HG03280 (cell line): ENCODE data around the gene CD244.
"Not testable (repeated sequence)": the region's sequence is repeated elsewhere in the genome, so short reads cannot be mapped to it uniquely, and the experiment has no call there.

Source experiments
- ATAC-seq: cut with Tn5 transposase; IDR thresholded peaks from one replicate; pipeline ENCODE4 v1.9.1; 2021; ENCODE audit warnings: mild to moderate bottlenecking, moderate library complexity; ENCODE audit not compliant: unreplicated experiment

The CD244 gene

DNA sequence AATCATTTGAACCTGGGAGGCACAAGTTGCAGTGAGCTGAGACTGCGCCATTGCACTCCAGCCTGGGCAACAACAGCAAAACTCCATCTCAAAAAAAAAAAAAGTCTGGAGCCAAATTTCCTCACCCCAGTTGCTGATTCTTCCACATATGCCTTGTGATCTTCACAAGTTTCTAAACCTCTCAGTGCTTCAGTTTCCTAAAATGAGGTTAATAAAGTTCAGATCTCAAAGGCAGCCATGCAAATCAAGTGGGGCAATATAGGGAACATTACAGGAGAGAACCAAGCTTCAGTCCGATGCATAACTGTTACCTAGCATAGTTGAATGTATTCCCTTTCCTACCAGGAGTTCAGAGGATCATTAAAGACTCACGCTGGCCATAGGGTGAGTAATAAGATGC, 17.5 kb upstream of the CD244 start:
- no peak for ATAC-seq

DNA sequence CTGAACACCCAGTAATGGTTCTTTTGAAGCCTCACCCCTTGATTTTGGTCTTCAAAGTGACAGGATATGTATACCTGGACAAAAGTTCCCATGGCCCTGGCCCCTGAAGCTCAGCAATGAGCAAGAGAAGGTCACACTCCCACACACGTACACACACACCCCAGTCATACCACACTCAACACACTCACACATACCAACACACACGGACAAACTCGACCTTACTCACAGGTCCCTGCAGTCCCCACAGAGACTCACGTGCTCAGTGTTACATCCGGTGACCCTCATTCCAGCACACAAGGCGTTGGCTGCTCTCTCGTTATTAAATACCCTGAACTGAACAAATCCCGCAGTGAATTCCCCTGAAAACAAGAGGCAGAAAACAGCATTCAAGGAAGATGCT, 16.4 kb upstream of the CD244 start:
- no peak for ATAC-seq

DNA sequence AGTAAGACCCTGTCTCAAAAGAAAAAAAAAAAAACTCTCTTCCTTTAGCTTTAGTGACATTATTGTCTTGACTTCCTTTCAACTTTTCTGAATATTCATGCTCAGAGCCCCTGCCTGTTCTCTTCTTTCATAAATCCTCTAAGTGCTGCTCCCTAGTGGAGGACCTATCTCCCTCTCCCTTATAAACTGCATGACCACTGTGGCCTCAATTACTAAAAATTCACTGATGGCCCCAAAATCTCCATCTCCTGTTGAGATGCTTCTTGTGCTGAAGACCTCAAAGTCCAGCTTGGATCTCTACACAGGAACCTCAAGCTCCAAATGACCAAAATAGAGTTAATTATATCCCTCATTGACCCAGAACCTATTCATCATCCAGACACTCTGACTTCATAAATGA, 14.5 kb upstream of the CD244 start:
- no peak for ATAC-seq

DNA sequence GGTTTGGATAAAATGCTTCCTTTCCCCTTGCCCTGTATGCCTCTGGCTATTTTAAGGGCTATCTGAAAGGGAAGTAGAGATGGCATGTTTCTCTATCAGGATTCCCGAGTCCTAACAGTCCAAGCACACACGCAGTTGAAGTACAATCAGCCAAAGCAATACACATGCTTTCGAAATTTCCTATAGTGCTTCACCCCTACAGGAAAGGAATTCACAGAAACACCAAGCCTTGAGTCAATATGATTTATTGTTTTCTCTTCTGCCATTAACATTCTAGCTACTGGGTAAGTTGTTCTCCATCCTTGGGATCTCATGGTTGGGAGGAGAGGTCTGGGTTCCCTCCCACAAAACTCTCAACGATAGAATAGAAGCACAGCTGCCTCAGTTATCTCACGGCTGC, 13.6 kb upstream of the CD244 start:
- no peak for ATAC-seq

DNA sequence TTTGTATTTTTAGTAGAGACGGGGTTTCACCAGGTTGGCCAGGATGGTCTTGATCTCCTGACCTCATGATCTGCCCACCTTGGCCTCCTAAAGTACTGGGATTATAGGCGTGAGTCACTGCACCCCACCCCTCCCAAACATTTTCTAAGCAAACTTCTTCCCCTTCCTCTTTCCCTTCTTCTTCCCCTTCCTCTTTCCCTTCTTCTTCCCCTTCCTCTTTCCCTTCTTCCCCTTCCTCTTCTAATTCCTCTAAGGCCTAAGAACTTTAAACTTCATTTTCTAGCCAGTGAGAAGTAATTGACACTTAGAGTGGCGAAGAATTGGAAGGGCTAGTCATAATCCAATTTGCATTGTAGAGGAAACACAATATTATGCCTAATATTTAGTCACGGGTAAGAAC, 12.9 kb upstream of the CD244 start:
- ATAC-seq, result not testable (repeated sequence)

GRCh38 chr1:160874935-160875334, 12.2 kb upstream of the CD244 start:
- no peak for ATAC-seq

DNA sequence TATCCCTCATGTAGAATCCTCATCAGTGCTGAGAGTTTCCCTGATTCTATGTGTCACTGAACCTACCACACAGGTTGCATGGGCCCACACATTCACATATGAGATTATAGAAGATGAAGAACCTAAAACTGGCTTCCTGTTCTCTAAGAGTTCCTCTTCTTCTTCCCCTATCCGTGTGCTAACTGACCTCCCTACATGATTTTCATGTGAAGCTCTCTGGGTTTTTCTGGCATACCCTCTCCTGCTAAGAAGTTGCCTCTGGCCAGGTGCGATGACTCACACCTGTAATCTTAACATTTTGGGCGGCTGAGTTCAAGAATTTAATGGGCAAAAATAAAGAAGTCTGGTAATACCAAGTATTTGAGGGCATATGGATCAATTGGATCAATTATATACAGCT, 5.5 kb upstream of the CD244 start:
- no peak for ATAC-seq

GRCh38 chr1:160867651-160868050, 5.0 kb upstream of the CD244 start:
- ATAC-seq, result not testable (repeated sequence)

GRCh38 chr1:160866695-160867260, 4.1 kb upstream of the CD244 start:
- ATAC-seq, result no peak

DNA sequence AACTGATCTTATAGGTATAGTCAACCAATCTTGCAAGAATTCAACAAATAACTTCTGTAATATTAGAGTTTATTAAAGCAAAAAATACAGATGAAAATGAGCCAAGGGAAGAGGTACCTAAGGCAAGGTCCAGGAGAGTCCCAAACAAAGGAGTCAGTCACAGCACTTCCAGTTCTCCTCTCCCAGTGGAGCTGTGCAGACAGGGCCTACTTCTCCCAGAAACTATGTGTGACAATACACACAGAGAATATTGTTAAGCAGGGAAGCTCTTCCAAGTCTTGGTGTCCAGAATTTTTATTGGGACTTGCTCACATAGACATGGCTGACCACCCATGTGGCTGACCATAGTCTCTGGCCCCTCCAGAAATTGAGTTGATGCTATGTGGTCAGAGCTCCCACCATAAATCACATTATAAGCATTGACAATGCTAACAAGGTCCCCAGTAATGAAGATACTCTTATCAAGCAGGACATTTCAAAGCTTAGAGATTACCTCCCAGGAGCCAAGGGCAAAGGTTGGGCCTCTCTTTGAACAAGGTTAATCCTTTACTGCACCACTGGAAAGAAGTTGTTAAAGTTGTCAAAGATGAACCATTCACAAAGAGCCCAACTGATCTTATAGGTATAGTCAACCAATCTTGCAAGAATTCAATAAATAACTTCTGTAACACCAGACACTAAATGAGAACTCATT, 3.5 kb upstream of the CD244 start:
- no peak for ATAC-seq

DNA sequence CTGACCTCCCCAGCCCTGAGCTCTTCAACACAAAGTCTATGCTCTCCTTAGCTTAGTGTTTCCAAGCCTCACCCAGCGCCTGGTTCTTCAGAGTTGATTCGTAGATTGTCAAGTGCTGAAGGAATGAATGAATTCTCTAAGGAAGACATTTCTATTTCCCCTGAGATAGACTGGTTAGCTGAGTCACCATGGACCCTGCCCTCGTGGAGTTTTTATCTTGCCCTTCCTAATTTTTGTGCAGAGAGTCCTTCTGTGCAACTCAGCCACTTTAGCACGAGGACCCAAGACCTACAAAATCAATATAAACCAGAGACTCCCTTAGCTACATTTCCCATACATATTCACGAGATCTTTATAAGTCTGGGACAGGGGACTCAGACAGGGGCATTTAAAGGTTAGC, 2.6 kb upstream of the CD244 start:
- ATAC-seq, result no peak

GRCh38 chr1:160864173-160864572, 1.5 kb upstream of the CD244 start:
- no peak for ATAC-seq

- ATAC-seq, result no peak
Measured at GRCh38 chr1:160863774-160864131, 1.1 kb upstream of the CD244 start.

DNA sequence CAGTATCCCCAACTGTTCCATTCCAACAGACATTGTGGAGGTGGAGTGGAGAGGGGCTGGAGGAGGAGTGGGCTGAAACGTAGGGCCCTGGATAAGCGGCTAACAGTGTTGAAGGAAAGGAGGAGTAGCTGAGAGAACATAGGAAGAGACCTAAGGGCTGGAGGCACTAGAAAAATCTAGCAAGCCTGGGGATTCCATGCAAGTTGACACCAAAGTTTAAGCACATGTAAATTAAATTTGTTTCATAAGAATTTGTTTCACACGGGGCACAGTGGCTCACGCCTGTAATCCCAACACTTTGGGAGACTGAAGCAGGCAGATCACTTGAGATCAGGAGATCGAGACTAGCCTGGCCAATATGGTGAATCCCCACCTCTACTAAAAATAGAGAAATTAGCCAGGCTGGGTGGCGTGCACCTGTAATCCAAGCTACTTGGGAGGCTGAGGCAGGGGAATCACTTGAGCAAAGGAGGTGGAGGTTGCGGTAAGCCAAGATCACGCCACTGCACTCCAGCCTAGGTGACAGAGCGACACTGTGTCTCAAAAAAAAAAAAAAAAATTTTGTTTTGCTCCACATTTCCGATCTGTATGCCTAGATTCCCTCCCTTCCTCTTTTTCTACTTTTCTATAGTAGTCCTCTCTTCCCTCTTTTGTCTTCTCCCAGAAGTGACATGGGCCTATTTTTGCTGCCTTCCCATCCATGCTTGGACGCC, 530 bp upstream of the CD244 start:
- ATAC-seq, result no peak

DNA sequence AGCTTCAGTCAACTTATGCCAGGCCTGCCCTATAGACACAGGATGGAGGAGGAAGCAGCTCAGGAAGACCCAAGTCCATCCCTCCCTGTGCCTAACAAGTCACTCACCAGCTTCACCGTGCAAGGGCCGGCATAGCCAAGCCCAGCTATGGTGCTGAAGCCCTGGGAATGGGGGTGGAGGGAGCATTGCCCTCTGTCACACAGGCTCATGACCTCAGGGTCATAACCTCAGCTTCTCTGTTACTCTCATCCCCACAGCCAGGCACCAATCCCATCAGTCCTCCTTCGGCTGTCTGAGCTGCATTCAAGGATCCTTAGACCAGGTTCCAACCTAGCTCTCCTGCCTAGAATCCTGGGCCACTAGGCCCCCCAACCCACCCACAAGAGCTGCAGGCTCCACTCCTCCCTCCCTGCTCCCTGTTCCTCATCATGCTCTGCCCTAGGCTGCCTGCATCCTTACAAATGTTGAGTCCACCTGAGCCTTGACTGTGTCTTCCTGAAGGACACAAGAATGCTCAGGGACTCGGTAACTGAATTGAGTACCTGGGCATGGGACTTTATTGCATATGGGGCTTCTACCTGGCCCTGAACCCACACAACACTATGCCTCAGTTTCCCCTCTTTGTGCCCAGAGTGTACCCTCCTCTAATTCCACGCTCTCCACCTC, 1.7 kb downstream of the CD244 start:
- ATAC-seq, result no peak

GRCh38 chr1:160859166-160859565, 3.5 kb downstream of the CD244 start:
- no peak for ATAC-seq

DNA sequence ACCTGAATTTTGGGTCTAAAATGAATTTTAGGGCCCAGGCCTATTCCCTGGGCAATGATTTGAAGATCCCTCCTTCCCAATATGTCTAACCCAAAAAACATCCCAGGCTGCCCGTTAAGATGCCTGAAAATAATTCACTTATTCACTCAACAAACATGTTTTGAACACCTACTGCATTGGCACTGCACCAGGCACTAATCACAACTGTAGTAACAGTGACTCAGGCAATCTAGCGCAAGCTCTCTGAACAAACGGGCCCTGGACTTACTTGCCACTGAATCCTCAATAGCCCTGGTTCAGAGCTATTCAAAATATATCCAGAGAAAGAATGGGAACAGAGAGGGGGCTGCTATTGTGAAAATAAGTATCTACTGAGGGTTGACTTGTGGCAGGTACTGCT, 4.2 kb downstream of the CD244 start:
- ATAC-seq, result no peak

- no peak for ATAC-seq
Measured at GRCh38 chr1:160858097-160858496, 4.6 kb downstream of the CD244 start.

DNA sequence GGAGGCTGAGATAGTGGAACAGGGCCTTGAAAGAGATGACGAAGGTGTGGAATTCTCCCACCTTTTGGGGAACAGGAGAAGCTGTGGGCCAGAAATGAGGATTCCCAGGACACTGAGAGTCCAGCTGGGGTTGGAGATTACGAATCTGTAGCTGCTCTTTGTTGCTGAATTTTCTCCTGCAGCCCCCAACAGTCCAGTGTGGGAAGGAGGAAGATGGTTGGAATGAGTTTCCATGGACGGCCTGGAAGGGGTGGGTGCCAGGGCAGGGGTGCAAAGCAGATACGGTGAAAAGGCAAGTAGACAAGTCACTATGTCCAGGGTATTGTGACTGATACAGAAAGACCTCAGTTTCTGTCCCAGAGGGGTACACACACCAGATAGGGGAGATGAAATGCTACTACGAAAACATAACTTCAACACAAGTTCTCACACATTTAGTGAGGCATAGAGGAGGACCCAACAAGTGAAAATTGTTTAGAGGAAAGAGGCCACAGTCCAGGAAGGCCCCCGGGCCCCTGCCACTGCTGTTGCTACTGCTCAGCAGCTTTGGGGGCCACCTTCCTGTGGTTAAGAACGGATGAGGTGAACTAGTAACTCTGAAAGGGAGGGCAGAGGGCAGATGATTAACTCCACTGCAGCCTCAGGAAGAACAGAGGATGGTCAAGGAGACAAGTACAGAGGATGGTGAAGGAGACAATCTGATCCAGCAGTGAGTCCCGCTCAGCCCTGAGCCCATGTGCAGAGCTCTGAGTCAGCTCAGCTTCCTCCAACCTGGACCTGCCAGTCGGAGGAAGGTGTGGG, 7.3 kb downstream of the CD244 start:
- ATAC-seq, result peak; percentile 52

DNA sequence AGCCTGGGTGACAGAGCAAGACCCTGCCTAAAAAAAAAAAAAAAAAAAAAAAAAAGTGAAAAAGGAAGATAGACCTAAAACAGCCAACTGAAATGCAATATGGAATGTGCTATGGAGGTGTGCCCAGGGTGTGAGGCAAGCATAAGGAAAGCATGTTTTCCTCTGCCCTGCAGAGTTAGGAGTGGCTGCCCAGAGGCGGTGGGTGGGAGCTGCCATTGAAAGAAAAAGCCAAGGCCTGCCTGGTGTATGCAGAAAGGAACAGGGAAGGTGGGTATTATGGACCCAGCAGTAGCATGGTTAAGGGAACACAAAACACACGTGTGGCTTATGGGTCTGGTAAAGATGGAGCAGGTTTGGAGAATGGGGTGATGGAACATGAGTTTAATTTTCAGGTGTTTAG, 8.9 kb downstream of the CD244 start:
- no peak for ATAC-seq

GRCh38 chr1:160853014-160853413, 9.7 kb downstream of the CD244 start:
- ATAC-seq, result no peak
